IPS DF 19.7 (cell line): ENCODE data around the gene GAL.

Source experiments
- DNase-seq: peaks from one replicate; pipeline ENCODE4 v3.0.0-alpha.2; 2013; ENCODE audit warnings: low read depth, low spot score

GAL gene

GRCh38 chr11:68658661-68659060 lies 25.7 kb upstream of the GAL start:
- no peak for DNase-seq

- no peak for DNase-seq
Observed at GRCh38 chr11:68659158-68659921, 25.0 kb upstream of the GAL start.

- DNase-seq, result no peak
Observed at GRCh38 chr11:68660066-68660810, 24.1 kb upstream of the GAL start.

- no peak for DNase-seq
Observed at GRCh38 chr11:68661014-68661413, 23.3 kb upstream of the GAL start.

GRCh38 chr11:68661697-68662603 lies 22.4 kb upstream of the GAL start:
- no peak for DNase-seq

- no peak for DNase-seq
Observed at GRCh38 chr11:68663482-68664010, 20.8 kb upstream of the GAL start.

- DNase-seq, result no peak
Observed at GRCh38 chr11:68664141-68664540, 20.2 kb upstream of the GAL start.

- no peak for DNase-seq
Observed at GRCh38 chr11:68664906-68665305, 19.4 kb upstream of the GAL start.

- no peak for DNase-seq
Observed at GRCh38 chr11:68665436-68665835, 18.9 kb upstream of the GAL start.

- no peak for DNase-seq
Observed at GRCh38 chr11:68666849-68667248, 17.5 kb upstream of the GAL start.

- no peak for DNase-seq
Observed at GRCh38 chr11:68667511-68668500, 16.5 kb upstream of the GAL start.

GRCh38 chr11:68669301-68670090 lies 14.8 kb upstream of the GAL start:
- DNase-seq, result no peak

GRCh38 chr11:68670208-68670992 lies 13.9 kb upstream of the GAL start:
- DNase-seq, result peak; percentile 35

- no peak for DNase-seq
Observed at GRCh38 chr11:68673306-68673945, 10.9 kb upstream of the GAL start.

- DNase-seq, result no peak
Observed at GRCh38 chr11:68673991-68674390, 10.4 kb upstream of the GAL start.

GRCh38 chr11:68674461-68674860 lies 9.9 kb upstream of the GAL start:
- DNase-seq, result no peak

- no peak for DNase-seq
Observed at GRCh38 chr11:68677432-68677831, 6.9 kb upstream of the GAL start.

- DNase-seq, result no peak
Observed at GRCh38 chr11:68678031-68678441, 6.3 kb upstream of the GAL start.
